GM19328 (cell line): ENCODE measurements around the gene SH2D6.
"Not testable (repeated sequence)": the region's sequence is repeated elsewhere in the genome, so short reads cannot be mapped to it uniquely, and the experiment has no call there.

Source experiments
- ATAC-seq: cut with Tn5 transposase; IDR thresholded peaks from one replicate; pipeline ENCODE4 v1.9.1; 2021; ENCODE audit warnings: mild to moderate bottlenecking, moderate library complexity; ENCODE audit not compliant: unreplicated experiment

SH2D6 gene

DNA sequence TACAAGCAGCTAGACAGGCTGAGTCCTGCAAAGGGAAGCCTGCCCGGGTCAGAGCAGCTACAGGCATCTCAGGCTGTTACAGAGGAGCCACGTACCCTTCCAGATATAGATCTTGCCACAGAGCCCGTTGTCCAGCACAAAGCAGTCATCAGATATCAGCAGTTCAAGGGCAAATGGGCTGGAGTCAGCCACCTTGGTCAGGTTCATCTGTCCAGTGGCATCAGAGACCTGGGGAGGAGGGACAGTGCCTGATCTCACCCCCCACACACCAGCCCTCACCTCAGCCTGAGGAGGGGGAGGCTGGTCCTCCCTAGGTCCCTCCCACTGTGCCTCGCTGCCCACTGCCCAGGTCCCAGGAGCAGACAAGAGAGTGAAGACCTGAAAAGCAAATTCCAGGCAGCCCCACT is 20.6 kb upstream of the SH2D6 start:
- no peak for ATAC-seq

DNA sequence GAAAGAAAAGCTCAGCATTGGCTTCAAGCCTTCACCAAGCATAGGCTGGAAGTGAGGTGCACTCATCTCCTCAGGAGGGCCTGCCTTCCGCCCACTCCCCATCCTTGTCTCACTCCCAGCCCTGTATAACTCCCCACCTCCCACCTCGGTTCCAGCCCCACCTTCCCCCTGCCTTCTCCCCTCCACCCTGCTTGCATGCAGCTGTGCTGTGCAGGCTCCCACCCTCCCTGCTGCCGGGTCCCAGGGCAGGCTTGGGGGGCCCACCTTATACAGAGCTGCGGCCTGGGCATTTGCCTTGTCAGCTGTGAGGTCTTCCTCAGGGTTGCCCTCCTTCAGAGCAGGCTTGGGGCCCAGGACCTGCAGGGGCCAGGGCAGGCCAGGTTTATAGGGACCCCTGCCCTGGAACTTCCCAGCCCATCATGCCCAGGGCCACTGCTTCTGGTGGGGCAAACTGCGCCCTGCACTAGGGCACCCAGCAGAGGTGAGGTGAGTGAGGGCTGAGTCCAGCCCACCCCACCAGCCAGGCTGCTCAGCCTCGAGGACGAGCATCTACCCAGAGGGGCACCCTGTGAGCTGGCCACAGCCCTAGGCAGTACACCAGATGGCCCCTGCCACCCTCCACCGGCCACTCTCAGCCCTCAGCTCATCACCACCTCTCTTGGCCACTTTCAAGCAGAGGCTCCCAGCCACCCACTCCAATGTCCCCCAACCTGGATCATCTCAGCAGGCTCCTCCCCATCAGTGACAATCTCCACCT is 19.9 kb upstream of the SH2D6 start:
- no peak for ATAC-seq

DNA sequence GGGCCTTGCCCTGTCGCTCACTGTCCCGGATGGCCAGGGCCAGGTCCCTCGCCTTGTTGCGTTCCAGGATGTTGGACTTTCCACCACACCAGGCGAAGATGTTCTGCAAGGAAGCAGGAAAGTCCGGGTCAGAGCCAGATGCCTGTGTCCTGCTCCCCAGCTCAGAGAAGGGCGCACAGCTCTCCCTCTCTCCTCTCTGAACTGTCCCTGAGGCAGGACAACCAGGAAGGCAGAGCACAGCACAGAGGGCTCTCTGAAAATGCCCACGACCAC is 19.4 kb upstream of the SH2D6 start:
- no peak for ATAC-seq

DNA sequence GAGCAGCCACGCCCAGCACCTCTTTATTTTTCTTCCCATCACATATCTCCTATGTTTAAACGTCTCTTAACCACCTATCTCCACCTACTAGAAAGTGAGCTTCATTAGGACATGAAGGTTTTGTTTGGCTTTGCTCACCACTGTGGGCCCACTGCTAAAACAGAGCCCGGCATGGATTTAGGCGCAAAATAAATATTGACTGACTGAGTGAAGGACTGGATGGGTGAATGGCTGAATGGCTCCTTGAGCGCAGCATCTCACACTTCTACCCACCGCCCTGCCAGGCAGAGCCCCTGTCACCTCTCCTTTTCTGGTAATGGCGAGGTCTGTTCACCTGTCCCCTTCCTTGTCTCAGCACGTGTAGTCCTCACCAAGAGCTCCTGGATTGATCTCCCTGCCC is 18.5 kb upstream of the SH2D6 start:
- no peak for ATAC-seq

DNA sequence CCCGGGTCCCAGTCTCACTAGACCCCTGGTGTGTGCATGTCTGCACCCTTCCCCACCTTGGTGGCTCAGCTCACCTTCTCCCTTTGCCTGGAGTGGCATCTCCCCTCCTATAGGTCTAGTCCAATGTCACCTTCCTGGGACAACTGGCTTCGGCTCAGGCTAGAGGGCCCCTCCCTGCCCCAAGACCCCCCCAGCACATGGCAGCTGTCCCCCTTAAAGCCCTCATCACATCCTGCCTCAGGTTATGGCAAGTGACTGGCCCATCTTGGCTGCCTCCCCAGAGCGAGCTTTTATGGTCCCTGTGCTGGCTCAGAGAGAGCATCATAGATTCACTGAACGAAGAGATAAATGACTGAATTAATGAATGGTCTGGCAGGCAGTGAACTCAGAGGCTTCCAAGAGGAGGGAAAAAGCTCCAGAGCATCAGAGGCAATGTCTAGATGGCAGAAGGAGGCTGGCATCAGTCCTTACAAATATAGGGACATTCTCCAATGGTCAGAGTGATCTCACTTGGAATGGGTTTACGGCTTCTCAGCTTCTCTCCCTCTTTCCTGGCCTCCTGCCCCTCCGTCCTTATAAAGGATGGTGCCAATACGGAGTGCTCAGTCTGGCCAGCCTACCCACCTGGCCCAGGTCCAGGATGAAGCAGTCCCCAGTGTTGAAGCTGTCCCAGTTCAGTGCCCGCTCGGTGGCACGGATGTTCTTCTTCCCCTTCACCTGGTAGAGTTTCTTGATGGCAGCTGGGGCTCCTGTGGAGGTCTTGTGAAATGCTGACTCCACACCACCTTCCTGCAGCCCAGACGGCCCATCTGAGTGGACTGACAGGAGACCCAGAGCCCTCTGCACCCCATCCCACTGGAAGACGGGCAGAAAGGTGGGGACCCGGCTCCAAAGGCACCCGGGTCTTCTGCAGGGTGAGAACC is 17.7 kb upstream of the SH2D6 start:
- no peak for ATAC-seq

DNA sequence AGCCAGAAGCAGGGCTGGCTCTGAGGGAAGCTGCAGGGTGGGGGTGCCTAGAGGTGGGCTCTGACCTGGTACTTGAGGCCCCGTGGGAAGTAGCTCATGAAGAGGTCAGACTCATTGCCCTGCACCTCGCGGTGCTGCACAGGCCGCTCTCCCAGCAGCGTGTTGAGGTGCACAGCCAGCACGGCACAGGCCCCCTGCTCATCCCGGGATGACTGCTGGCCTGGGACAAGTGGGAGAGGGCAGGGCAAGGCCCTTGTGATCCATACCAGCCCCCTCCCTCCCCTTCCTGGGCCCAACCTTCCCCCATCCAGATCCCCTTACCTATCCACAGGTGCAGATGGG is 17.1 kb upstream of the SH2D6 start:
- ATAC-seq: no peak

DNA sequence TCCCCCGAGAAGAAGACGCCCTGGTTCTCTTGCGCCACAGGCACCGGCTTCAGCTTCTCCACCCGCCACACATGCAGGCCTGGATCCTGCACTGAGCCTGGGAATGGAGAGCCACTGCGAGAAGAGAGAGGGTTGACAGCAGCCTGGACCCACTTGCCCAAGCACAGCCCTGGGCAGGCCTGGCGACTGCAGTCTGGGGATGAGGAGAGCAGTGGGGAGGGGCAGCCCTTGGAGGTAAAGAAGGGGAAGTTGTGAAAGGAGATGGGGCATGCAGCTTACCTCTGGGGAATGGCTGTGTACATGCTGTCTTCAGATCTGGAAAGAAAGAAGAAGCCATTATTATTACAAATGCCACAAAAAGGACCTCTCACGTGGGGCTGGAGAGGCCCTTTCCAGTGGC is 16.7 kb upstream of the SH2D6 start:
- no peak for ATAC-seq

DNA sequence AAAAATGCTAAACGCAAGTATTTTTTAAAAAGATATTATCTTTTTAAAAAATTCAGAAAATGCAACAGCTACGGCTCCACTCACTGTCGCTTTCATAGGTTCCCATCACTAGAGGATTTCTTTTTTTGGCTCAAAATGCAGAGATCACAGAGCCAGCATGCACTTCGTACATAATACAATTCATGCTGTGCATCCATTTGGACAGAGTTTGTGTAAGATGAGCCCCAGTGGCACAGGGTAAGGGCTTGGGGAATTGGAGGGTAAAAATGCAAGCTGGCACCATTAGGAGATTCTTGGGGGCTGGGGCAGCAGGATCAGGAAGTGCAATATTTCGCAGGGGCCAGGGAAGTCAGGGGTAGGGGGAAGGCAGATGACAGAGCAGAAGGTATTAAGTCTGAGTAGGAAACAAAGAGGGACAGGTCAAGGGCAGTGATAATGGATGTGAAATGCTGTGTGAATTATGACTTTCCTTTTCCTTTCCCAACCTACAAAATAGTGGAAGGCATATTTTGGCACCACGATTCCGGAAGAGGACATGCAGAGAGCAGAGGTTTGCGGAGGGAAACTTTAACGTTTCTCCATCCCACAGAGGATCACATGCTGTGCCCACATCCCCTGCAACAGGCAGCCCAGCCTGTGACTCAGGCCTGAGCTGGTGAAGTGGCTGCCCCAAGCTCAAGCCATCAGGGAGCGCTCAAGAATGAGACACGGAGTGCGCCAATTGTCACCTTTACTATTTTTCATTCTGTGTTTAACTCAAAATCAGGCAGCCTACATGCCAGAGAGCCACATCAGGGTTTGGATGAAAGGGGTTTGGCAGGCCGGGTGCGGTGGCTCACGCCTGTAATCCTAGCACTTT is 13.1 kb upstream of the SH2D6 start:
- no peak for ATAC-seq

DNA sequence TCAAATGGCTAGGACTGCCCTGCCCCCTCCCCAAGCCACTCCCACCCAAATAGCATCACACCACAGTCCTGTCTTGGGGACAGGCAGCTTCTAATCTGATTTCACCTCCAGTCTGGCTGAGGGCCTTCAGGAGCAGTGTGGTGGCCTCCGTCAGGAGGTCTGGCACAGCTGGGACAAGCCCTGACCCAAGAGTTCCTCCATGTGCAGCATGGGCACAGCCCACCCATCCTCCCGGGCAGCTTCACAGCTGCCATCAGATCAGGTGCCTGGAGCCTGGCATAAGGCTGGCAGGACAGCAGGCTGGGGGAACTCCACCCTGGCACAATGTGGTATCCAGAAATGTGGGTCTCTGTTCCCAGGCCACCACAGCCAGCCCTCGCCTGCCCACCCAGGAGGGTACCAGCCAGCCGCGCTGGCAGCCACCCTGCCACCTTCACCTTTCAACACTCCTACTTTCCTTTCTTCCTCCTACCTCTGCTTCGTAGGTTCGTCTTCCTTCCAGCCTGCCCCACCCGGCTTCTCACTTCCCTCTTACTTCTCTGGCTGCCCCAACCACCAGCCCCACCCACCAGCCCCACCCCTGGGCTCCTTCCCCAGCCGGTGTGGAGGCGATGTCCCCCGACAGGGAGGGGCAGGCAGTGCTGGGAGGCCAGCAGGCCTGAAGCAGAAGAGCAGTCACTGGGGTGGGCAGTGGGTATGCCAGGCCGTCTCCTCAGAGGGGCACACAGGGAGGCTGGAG is 8.5 kb upstream of the SH2D6 start, which contains the start of gene CAPG:
TSS of gene CAPG (minus strand) at position 522 of the 739 bp plus-strand sequence. CDS start 8,221 bp downstream, outside the sequence.
- peak; percentile 54 for ATAC-seq

DNA sequence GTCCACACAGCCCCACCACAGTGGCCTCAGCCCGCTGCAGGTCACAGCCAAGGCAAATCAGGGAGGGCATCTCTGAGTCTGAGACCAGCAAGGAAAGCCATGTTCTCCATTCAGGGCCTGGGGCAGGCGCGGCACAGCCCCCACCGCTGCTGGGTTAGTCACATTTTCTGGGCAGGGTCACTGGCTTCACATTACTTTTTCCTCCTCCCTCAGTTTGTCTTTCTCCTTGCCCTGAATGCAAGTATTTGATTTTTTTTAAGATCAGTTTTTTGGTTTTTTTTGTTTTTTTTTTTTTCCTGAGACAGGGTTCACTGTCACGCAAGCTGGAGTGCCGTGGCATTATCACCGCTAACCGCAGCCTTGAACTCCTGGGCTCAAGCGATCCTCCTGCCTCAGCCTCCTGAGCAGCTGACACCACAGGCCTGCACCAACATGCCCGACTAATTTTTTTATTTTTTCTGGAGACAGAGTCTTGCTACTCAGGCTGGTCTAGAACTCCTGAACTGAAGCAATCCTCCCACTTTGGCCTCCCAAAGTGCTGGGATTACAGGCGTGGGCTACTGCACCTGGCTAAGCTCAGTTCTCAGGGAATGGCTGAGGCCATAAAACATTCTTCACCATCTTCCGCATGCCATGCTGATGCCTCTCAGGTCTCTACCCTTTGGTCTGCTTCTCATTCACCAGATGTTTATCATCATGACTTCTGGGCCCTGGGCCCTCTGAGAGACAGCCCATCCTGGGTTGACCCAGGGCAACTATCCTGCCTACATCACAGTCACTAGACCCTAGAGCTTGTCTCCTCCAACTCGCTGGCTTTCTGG is 7.7 kb upstream of the SH2D6 start:
- no peak for ATAC-seq

DNA sequence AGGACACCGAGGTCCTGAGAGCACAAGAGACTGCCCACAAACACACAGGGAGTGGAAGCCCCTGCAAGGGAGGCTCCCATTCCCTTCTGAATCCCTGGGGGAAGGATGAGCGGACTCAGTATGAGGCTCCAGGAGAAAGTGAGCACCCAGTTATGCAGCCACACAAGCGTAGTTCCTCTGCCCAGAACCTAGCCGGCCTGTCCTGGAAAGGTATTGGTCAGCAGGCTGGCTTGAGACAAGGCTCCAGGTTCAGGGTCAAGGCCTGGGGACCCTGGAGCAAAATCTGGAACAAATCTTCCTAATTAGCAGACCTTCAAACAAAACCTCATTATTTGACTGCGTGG is 7.1 kb upstream of the SH2D6 start:
- no peak for ATAC-seq

DNA sequence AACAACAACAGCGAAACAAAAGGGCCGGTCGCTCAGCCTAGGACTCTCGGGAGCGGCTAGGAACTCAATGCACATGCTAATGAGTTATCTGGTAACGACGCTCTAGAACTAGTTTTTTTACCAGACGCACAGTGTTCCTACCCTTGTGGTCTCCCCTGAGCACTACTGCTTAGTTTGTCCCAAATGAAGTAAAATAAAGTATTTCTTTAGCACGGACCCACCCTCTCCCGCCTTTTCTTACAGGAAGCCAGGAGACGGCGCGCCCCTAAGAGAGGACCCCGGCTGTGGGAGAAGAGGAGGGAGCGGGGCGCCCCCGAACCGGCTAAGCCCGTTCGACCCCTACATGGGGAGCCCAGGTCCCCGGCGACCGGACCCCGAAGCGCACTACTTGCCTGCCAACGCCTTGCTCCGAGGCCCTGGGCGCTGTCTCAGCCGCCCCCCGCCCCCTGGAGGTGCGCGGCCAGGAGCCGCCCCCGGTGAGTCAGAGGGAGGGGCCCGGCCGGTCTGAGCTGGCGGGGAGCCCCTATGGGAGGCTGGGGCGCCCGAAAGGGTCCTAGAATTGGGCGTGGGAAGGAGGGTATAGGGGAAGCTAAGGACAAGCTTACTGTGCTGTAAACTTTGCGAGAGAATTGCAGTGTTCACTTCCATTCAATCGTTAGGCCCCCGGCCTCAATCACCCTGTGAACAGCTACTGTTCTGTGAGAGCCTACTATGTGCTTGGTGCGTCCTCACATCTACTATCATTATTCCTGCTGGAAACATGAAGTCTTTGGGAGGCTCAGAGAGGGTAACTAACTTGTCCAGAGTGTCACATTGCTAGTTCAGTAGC is 4.7 kb upstream of the SH2D6 start:
- ATAC-seq: no peak

DNA sequence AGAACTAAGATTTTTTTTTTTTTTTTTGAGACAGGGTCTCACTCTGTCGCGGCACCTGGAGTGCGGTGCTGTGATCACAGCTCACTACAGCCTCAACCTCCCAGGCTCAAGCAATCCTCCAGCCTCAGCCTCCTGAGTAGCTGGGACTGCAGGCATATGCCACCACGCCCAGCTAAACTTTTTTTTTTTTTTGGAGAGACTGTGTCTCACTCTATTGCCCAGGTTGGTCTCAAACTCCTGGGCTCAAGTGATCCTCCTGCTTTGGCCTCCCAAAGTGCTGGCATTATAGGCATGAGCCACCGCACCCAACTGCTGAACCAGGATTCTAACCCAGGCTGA is 4.1 kb upstream of the SH2D6 start:
- ATAC-seq: not testable (repeated sequence)

DNA sequence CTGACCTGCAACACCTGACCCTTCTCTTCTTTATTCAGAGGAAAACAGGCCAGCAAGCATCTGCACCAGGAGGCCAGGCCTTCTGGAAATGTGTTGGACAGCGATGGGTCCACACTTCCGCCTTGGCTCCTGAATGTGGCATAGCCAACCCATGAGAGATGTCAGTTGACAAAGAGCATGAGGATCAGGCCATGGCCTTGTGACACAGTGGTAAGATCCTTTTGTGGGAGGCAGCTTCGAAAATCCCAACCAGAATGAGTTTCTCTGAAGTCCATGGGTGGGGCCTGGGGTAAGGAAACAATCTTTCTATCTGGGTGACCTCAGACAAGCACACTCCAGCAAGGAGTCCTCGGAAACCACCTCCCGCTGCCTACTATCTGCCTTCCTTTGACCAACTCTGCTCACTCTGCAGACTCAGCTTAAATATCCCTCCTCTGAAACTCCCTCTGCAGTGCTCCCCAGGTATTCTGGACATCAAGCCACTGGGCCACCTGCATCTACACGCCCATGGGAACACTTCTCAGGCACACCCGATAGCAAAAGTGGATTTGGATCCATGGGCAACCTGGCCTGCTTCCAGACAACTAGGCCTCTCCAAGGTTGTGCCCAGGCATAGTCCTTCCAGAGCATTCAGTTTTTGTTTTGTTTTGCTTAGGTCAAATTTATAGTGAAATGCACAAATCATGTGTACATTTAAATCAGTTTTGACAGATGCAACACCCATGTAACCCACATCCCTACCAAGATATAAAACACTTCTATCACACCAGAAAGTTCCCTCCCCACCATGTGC is 3.6 kb upstream of the SH2D6 start:
- ATAC-seq: no peak

DNA sequence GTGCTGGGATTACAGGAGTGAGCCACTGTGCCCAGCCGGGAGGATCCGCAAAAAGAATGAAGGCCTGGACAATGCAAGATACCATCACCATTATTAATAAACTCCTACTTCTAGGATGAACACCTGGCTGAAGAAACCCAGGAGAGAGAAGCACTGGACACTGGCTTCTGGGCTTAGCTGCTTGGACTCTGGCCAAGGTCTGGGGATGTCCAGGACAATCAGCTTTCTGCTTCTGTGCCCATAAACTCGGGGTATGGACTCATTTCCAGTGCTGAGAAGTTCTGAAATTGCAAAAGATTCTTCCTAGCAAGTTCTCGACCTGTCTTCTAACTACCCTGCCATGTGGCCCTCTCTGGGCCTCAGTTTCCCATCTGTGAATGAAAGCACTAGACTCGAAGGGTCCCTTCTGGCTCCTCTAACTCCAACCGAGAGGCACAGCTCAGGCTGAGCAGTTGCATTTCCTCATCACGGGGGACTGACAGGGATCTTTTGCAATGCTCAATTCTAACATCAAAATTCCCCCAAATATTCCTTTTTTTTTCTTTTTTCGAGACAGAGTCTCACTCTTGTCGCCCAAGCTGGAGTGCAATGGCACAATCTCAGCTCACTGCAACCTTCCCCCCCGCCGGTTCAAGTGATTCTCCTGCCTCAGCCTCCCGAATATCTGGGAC is 2.4 kb upstream of the SH2D6 start:
- no peak for ATAC-seq

DNA sequence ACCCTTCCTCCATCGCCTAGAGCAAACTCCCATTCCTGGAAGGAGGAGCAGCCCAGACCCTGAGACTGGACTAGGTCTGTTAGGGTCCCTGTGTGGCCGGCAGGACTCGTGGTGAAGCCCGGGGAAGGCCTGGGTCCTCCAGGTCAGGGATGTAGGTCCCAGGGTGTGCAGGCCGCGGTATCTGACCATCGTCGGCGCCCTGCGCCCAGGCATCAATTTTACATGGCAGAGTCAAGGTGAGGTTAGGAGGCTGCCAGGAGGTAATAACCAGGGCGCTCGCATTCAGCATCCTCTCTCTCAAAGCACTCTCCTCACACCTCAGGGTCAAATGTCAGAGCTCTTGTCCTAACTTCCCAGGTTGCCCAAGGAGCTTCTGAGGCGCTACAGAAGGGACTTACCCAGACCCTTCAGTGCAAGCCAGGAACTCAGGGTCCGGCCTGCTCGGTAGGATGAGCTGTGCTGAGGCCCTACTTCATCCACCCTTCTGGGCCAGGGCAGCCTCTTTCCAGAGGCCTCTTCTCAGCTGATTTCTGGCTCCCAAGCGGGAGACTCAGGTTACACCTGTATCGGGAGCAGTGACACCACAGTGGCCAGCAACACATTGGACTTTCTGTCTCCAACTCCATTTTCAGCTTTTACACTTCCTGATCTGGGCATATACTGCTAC is 628 bp downstream of the SH2D6 start:
- ATAC-seq: no peak

DNA sequence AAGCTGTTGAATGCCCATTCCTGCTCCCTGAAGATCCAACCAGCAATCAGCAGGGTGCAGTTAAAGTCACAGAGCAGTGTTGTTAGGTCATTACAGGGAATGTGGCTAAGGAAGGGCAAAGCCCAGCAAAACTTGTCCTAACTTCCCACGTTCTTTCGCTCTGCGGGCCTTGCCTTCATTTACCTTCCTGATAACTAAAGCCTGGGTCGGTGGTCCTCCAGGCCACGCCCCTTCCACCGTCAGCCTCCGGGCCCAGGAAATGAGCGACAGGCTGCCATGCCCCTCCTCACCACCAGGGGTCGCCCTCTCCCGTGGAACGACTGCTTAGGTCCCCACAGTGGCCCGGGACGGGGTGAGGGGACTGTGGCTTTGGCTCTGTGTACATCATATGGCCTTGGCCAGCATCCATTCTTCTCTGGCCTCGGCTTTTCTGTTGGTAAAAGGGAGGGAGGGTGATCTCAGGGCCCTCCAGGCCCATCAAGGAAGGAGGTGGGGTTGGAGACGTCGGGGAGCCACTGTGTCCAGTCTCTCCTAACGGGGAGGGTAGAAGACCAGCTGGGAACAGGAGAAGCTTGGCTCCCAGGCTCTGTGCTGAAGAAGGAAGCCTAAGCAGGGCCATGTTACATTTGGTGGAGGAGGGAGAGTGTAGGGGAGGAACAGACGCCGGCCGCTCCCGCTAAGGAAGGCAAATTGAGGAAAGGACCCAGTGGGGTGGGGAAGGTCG is 2.2 kb downstream of the SH2D6 start:
- ATAC-seq: peak; percentile 52
